Calu3 (cell line): ENCODE results near the gene CD46. TPM values are rescaled to one million over a fixed set of nuclear protein-coding genes. Genes with fewer than 3 reads are reported as not detected.

Experiments used
- BruUV-seq: library from RNA; stranded (reverse); fragments of 400-500 nt; replicated peaks from 2 replicates; lab custom pipeline; 2021; lab: Mats Ljungman, UMichigan
- CTCF ChIA-PET: fragments of 300-600 bp; sonication (Branson Sonifier 250); formaldehyde crosslinking; loops from one replicate; lab custom pipeline; 2022; ENCODE audit warnings: antibody characterized with exemption; lab: Charles Lee
- DNase-seq: peaks from one replicate; pipeline ENCODE4 v3.0.0; 2022
- H3K27ac Mint-ChIP-seq: one replicate; pipeline ENCODE4 v1.8.0; 2022; ENCODE audit warnings: mixed read lengths; ENCODE audit not compliant: unreplicated experiment
- H3K27me3 Mint-ChIP-seq: one replicate; pipeline ENCODE4 v1.8.0; 2022; ENCODE audit warnings: mixed read lengths; ENCODE audit not compliant: unreplicated experiment
- H3K36me3 Mint-ChIP-seq: one replicate; pipeline ENCODE4 v1.8.0; 2022; ENCODE audit warnings: mild to moderate bottlenecking, moderate library complexity, mixed read lengths; ENCODE audit not compliant: insufficient read depth, unreplicated experiment
- H3K4me1 Mint-ChIP-seq: one replicate; pipeline ENCODE4 v1.8.0; 2022; ENCODE audit warnings: mild to moderate bottlenecking, low read depth, mixed read lengths; ENCODE audit not compliant: unreplicated experiment
- H3K4me3 Mint-ChIP-seq: one replicate; pipeline ENCODE4 v1.8.0; 2022; ENCODE audit warnings: mild to moderate bottlenecking, low read depth, moderate library complexity, mixed read lengths; ENCODE audit not compliant: unreplicated experiment
- H3K9me3 Mint-ChIP-seq: one replicate; pipeline ENCODE4 v1.8.0; 2022; ENCODE audit warnings: low read depth, mixed read lengths; ENCODE audit not compliant: unreplicated experiment
- intact Hi-C: fragments of 100-400 bp; cut with micrococcal nuclease; formaldehyde crosslinking; loops from one replicate; pipeline ENCODE4 v1.10.0; 2022; ENCODE audit not compliant: unreplicated experiment
- total RNA-seq: library from RNA; stranded (reverse); gene quantifications from 2 replicates; pipeline ENCODE4 v1.2.3, GENCODE V29; 2022
- TF ChIP-seq, protein P1 (sequence below): fragments of 200-600 bp; IDR thresholded peaks from one replicate; pipeline ENCODE4 v1.8.0; 2022; ENCODE audit warnings: antibody characterized with exemption; ENCODE audit not compliant: unreplicated experiment

CD46 gene
- total RNA-seq, 1 experiment from 2014 or later, result 635 TPM

- no peaks in the 10 kb centered on the region for H3K27me3 Mint-ChIP-seq
- H3K9me3 Mint-ChIP-seq, result no peaks in the 10 kb centered on the region
- no TSS peak for BruUV-seq
- CTCF ChIA-PET, result interaction anchor here (0.6 to 2.3 kb wide), 2 partner anchors 43 to 311 kb away, joined by 3 to 13 read pairs; no protein-coding TSS in a partner anchor
- TF ChIP-seq, protein P1, sequence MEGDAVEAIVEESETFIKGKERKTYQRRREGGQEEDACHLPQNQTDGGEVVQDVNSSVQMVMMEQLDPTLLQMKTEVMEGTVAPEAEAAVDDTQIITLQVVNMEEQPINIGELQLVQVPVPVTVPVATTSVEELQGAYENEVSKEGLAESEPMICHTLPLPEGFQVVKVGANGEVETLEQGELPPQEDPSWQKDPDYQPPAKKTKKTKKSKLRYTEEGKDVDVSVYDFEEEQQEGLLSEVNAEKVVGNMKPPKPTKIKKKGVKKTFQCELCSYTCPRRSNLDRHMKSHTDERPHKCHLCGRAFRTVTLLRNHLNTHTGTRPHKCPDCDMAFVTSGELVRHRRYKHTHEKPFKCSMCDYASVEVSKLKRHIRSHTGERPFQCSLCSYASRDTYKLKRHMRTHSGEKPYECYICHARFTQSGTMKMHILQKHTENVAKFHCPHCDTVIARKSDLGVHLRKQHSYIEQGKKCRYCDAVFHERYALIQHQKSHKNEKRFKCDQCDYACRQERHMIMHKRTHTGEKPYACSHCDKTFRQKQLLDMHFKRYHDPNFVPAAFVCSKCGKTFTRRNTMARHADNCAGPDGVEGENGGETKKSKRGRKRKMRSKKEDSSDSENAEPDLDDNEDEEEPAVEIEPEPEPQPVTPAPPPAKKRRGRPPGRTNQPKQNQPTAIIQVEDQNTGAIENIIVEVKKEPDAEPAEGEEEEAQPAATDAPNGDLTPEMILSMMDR, result no peak
- intact Hi-C loops, result loop anchor here (5.0 kb wide), 1 partner anchor 167 kb away; no protein-coding TSS in a partner anchor
- peaks cover 81% of the 10 kb centered on the region for H3K4me1 Mint-ChIP-seq
- H3K36me3 Mint-ChIP-seq, result peaks cover 46% of the 10 kb centered on the region
- peak overlapping the region; percentile 62 for H3K4me3 Mint-ChIP-seq
- DNase-seq, result no peak
- peak overlapping the region; percentile 88 for H3K27ac Mint-ChIP-seq
Measured at GRCh38 chr1:207825409-207825695, 73.5 kb downstream of the CD46 start.

GRCh38 chr1:207825719-207826556, 74.1 kb downstream of the CD46 start:
- TF ChIP-seq, protein P1, result no peak
- peaks cover 46% of the 10 kb centered on the region for H3K36me3 Mint-ChIP-seq
- intact Hi-C loops, result loop anchor here (5.0 kb wide), 1 partner anchor 166 kb away; no protein-coding TSS in a partner anchor
- H3K4me1 Mint-ChIP-seq, result peaks cover 75% of the 10 kb centered on the region
- no peaks in the 10 kb centered on the region for H3K9me3 Mint-ChIP-seq
- CTCF ChIA-PET, result interaction anchor here (0.6 to 2.3 kb wide), 3 partner anchors 43 to 310 kb away, joined by 3 to 13 read pairs (median 7); no protein-coding TSS in a partner anchor
- BruUV-seq, result no TSS peak
- H3K27ac Mint-ChIP-seq, result peak overlapping the region; percentile 88
- peak; percentile 51 for DNase-seq
- peak overlapping the region; percentile 62 for H3K4me3 Mint-ChIP-seq
- no peaks in the 10 kb centered on the region for H3K27me3 Mint-ChIP-seq

- Mint-ChIP-seq H3K9me3 (no peaks in the 10 kb centered on the region), H3K36me3 (peaks cover 44% of the 10 kb centered on the region), H3K4me3 (peak overlapping the region; percentile 62), H3K4me1 (peaks cover 73% of the 10 kb centered on the region), H3K27me3 (no peaks in the 10 kb centered on the region), H3K27ac (peak overlapping the region; percentile 88)
- TF ChIP-seq, protein P1, result no peak
- TSS peak; percentile 53 for BruUV-seq
- intact Hi-C loops, result loop anchor here (5.0 kb wide), 1 partner anchor 165 kb away; no protein-coding TSS in a partner anchor
- CTCF ChIA-PET, result interaction anchor here (0.6 to 2.3 kb wide), 5 partner anchors 42 to 136 kb away, joined by 3 to 13 read pairs (median 4); no protein-coding TSS in a partner anchor
- DNase-seq, result peak; percentile 48
Measured at GRCh38 chr1:207826557-207827487, 75.0 kb downstream of the CD46 start.

DNA sequence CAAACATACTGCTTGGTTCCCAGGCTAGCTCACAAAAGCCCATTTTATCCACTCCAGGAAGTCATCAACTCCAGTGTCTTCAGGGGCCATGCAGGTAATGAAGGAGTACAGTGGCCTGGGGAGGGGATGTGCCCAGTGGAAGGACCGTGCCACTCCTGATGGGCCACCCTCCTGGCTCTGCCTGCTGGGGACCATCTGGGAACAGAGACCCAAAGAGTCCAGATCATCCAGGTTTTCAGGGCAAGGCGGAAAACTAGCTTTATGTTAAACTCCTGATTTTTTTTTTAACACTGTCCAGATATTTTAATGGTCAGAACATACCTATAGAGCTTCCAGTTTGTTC, 75.6 kb downstream of the CD46 start:
- BruUV-seq, result no TSS peak
- intact Hi-C loops, result loop anchor here (5.0 kb wide), 1 partner anchor 165 kb away; no protein-coding TSS in a partner anchor
- H3K36me3 Mint-ChIP-seq, result peaks cover 37% of the 10 kb centered on the region
- no peaks in the 10 kb centered on the region for H3K9me3 Mint-ChIP-seq
- CTCF ChIA-PET, result interaction anchor here (0.6 to 2.3 kb wide), 5 partner anchors 41 to 136 kb away, joined by 3 to 13 read pairs (median 4); no protein-coding TSS in a partner anchor
- DNase-seq, result no peak
- H3K27me3 Mint-ChIP-seq, result no peaks in the 10 kb centered on the region
- peak overlapping the region; percentile 88 for H3K27ac Mint-ChIP-seq
- peaks cover 66% of the 10 kb centered on the region for H3K4me1 Mint-ChIP-seq
- peak overlapping the region; percentile 62 for H3K4me3 Mint-ChIP-seq
- TF ChIP-seq, protein P1, result no peak
